Peyer's patch (tissue), 4 donors: Measurements from ENCODE around the gene TRIM21.

Source experiments
- CTCF ChIP-seq, 6 experiments: fragments of 450-650 bp in 4 of 6; fragments of 200-600 bp in 2 of 6; sonication (generic) in 1 of 6; IDR thresholded peaks; one replicate each; pipeline ENCODE4 v1.5.1; 2017 to 2019; ENCODE audit warnings: antibody characterized with exemption in 6 of 6, mild to moderate bottlenecking in 3 of 6, moderate library complexity in 1 of 6
- POLR2A ChIP-seq, 2 donors: fragments of 450-650 bp; IDR thresholded peaks; one replicate each; pipeline ENCODE4 v1.5.1; 2017; ENCODE audit warnings: antibody characterized with exemption in 2 of 2, mild to moderate bottlenecking in 2 of 2, moderate library complexity in 2 of 2

DNA sequence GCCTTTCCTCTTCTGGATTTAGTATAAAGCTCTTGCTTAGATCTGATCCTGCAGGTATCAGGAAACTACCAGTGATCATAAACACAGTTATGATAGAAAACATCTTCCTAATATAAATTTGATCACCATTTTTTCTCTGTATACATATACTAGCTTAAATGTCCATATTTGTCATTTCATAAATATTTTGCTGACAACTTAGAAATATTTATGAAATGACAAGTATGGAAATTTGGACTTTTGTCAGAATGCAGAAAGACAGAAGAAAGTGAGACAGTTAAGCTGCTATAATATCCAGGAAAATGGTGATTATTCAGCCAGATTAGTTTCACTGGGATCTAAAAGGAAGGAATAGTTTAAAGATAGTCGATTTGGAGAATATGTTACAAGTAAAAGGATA lies 22.8 kb upstream of the TRIM21 start:
- TF ChIP-seq POLR2A (IDR thresholded peaks at IDR 0.05), result no peak
- no peak for TF ChIP-seq CTCF (IDR thresholded peaks at IDR 0.05)
